Fibroblast of skin of right quadriceps (primary cell): Measurements from ENCODE around the gene MAP6.
A peak's percentile ranks its signal among the peaks of the same experiment; 100 is the strongest.
"Not testable (repeated sequence)": the region's sequence is repeated elsewhere in the genome, so short reads cannot be mapped to it uniquely, and the experiment has no call there.

Source experiments
- DNase-seq: peaks from one replicate; pipeline ENCODE4 v3.0.0-alpha.2; 2013

Gene MAP6

DNA sequence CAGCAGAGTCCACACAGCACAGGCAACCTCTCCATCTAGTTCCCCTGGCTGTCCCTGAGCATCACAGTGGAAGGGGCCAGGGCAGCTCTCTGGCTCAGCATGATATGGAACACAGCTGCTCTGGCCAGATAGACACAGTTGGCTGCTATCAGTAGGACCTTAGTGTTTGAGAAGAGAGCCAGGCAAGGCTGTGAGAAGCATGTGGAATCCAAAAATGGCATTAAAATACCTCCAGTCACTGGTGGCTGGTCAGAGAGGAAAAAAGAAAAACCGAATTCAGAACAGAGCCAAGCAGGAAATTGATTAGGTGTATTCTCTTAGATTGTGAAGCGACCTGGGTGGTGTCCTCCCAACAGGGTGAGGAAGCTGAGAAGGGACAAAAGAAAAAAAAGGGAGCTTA lies 78.9 kb downstream of the MAP6 start:
- DNase-seq = no peak

DNA sequence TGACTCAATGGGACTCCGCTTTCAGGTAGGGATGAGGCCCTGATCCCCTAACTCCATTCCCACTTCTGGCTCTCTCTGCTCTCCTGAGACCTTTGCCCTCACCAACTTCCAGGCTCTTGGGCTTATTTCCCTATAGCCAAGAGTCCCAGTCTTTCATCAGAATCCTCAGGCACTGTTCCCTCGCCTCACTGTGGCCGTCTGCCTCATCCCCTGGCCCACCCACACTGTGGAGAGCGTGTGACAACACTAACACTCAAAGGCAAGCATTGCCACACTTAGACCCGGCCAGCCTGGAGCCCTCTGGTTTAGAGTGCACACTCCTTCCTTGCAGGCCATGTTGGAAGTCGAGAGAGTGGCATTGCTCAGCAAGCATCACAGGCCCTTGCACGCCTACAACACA lies 79.8 kb downstream of the MAP6 start:
- no peak for DNase-seq

DNA sequence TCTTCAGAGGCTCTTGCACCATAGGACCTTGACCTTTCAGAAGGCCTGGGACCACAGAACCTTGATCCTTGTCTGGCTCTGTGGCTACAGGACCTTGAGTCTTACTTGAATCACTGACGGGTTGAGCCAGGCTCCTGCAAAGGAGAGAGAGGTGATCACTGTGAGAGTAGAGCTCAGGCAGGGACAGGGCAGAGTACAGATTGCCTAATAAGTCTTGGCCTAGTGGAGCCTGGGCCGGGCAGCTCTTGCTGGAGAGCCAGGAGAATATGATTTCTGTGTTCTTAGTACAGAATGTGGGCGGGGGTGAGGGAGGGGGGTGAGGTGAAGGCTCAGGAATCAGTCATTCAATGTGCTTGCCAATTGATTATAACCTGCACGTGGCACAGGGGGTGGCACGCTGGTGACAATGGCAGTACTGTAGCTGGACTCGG lies 80.8 kb downstream of the MAP6 start:
- no peak for DNase-seq

DNA sequence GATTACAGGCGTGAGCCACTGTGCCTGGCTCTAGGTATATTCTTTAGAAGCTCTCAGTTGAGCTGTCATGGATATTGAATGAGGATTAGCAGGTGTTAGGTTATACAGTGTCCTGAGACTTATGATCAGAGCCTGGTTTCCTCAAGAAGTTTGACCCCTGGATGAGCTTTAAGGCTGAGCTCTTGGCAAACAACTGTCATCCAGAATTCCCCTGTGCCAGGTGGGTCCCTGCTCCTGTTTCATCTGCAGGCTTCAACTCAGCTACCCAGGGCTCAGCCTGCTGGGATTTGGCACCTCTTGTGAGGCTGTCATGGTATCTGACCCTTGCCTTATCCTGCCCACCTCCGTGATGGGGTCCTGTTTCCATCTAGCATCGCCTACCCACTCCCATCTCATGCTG lies 82.4 kb downstream of the MAP6 start:
- no peak for DNase-seq

DNA sequence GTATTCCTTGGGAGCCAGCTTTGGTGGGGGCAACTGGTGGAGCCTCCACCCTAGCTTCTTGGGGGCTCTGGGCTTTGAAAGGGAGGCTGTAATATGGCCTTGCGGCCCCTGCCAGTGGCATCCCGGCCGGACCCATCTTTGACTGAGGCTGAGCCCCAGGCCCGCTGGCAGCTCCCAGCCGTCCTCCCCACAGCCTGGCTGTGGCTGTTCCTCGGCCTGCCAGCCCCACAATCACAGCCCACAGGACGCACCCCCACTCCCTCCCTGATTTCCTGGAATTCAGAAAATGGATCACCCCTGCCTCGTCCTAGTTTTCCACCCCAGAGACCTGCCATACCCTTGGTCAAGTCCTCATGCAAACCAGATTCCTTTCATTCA lies 83.6 kb downstream of the MAP6 start:
- DNase-seq = no peak

DNA sequence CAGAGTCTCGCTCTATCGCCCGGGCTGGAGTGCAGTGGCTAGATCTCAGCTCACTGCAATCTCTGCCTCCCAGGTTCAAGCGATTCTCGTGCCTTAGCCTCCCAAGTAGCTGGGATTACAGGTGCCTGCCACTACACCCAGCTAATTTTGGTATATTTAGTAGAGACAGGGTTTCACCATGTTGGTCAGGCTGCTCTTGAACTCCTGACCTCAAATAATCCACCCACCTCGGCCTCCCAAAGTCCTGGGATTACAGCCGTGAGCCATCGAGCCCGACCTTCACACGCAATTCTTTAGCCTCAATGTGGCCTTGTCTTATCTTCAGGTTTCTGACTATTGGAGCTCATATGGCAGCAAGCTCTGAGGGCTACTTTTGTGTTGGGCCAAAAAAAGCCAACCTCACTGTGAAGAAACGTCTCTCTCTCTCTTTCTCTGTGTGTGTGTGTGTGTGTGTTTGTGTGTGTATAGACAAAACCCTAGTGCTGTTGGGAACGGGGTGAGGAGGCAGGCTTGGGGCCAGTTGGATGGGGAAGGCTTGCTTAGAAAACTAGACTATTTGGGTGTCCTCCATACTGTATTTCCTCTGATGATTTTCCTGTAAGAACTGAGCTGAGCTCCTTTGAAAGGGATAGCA lies 84.1 kb downstream of the MAP6 start:
- DNase-seq = not testable (repeated sequence)

DNA sequence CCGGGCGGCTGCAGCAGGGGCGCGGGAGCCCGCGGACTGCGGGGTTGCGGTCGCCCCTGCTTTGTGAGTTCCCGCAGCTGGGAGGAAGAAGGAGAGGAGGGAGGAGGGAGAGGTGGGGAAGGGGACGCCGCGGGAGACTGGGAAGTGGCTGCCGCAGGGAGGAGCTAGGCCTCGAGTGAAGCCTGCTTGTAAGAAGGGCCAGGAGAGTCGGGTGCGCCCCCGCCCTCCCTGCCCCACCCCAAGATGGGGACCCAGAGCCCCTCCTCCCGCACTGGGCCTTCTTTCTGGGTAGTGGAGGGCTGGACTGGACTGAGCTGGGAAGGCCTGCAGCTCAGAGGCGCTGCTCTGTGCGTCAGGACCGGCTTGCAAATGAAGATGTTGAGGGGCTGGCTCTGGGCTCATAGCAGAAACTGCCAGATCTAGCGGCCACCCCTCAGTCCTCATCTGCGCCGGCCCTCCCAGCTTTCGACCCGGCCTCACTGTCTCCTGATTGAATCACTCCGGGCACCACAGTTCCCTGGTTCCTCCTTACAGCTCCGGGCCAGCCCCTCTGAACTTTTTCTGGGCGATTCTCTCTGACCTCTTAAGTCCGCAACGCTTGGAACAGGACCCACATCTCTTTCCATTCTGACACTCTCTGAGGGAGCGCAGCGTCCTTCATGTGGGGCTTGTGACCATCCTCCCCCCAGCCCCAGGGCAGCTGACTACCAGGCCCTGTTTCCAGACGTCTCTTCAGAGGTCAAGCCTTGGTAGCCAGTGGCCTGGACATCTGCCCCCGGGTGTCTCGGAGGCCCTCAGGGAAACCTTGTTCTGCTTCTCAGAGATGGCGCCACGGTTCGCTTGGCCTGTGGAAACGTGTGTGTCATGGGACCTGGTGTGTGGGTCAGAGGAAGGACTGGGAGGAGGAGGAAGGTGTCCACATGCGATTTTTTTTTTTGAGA lies 84.8 kb downstream of the MAP6 start:
- DNase-seq = peak; percentile 77

DNA sequence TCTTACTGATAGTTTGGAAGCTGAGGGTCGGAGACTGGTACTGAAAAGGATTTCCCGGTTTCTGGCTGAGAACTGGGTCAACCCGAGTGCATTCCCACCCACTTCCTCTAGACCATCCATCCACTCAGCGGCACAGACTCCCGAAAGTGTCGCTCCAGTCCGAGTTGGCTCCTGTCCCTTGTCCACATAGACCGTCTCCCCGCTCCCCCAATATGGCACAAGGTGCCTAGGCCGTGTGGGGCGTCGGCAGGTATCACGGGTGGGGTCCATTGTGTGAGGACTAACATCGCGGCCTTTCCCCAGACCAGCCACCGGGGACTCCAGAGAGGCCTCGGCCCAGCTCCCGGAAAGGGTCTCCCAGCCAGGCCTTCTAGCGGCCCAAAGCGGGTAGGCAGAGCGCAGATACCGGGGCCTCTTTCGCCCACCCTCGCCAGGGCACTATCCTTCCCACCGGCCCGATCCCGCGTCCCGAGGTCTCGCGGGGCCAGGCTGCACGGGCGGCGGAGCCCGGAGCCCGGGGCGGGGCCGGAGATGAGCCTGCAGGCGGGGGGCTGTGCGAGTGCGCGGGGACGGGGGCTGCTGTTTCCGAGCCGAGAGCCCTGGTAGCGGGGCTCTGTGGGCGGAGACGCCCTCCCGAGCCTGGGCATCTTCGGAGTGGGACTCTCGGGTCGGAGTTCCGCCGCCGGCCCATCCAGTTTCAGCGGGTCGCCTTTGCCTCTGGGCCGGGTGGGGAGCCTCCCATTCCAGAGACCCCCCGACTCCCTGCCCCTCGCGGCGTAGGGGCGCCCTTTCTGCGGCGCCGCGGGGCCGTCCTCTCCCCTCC lies 85.7 kb downstream of the MAP6 start:
- DNase-seq = peak; percentile 86

DNA sequence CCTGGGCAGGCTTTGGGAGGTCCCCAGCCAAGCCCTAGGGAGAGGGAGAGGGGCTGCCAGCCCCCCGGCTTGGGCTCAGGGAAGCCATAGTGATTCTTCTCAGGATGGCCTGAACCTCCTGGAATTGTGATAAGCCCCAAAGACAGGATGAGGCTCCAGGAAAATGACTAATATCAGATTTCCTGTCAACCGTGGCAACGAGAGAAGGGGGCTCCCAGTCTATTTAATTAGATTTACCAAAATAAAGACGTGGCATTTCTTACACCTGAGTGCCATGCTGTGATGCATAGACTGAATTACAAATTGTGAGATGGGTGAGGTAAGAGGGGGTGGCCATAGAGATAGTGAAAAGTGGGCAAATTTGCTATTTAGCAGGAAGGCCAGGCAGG lies 86.3 kb downstream of the MAP6 start:
- DNase-seq = no peak

DNA sequence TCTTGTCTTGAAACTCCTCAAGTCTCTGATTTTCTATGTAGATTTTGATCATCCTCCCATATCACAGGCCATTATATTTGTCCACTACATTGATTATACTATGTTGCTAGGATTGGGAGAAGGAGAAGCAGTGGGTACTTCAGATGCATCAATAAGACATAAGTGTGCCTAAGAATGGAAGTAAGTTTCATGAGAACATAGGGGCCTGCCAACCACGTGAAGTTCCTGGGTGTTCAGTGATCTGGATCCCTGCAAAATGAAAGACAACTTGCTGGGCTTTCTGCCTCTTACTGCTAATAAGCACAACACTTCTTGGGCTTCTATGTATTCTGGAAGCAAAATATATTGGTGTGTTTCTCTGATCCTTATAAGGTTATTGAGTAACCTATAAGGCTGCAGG lies 89.0 kb downstream of the MAP6 start:
- no peak for DNase-seq

DNA sequence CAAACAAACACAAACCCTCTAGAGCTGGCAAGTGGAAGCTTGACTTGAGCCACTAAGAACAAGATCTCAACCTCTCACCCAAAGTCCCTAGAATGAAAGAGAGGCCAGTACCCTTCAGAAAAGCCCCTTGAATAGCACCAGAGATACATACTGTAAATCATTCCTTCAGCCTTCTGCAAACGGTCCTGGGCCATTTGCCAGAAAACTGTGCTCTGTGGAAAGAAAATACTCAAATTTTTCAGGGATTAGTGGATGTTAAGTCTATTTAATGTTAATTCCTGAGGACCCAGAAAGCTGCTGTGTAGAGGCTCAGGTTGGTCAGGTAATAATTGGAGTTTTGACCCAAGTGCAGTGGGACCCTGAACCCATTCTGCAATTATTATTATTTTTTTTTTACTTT lies 89.9 kb downstream of the MAP6 start:
- peak; percentile 44 for DNase-seq

DNA sequence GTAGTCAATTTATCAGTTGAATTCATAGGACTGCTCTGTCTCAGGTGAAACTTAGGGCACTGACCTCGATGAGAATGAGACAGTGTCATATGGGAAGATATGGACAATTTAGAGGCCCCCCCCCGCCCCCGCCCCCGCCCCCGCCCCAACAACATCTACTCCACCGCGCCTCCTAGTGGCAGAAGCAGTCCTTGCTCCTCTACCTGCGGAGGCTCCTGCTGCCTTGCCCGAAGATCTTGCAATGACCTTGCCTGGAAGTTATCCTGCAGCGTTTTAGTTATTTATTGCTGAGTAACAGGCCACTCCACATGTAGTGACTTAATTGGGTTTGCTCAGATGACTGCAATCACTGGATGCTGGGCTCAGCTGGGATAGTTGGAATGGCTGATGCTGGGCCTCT lies 91.6 kb downstream of the MAP6 start:
- peak; percentile 45 for DNase-seq

DNA sequence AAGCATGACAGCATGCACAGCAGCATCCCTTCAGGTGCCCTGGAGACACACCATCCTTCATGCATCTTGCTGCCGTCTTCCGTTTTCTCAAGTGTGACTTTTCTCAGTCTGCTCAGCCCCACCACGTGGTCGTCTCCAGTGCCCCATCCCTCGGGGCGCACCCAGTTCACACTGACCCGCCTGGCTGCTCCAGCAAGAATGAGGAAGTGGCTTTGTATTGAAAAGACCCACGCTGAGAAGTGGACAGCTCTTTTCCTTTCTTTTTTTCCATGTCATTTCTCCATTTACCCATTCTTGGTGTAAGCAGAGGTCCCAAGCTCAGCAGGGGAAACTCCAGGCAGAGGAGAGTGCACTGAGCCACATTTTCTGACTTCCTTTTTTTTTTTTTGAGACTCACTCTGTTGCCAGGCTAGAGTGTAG lies 92.3 kb downstream of the MAP6 start:
- peak; percentile 57 for DNase-seq

DNA sequence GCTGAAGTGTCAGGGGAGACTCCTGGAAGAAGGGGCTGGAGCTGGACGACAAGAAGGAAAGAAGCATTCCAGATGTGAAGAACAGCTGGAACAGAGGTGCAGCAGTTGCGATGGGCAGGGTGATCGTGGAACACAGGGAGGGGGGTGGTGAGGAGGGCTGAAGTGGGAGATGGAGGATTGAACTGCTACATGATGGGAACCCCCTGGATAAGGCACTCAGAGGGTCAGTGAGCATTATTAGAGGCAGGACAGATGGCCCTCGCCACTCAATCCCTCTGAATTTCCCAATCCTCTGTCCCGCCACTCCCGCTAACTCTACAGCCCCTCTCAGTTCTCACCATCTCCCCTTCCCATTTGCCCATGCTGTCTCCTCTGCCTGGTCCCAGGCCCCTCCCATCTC lies 92.8 kb downstream of the MAP6 start:
- DNase-seq = no peak

DNA sequence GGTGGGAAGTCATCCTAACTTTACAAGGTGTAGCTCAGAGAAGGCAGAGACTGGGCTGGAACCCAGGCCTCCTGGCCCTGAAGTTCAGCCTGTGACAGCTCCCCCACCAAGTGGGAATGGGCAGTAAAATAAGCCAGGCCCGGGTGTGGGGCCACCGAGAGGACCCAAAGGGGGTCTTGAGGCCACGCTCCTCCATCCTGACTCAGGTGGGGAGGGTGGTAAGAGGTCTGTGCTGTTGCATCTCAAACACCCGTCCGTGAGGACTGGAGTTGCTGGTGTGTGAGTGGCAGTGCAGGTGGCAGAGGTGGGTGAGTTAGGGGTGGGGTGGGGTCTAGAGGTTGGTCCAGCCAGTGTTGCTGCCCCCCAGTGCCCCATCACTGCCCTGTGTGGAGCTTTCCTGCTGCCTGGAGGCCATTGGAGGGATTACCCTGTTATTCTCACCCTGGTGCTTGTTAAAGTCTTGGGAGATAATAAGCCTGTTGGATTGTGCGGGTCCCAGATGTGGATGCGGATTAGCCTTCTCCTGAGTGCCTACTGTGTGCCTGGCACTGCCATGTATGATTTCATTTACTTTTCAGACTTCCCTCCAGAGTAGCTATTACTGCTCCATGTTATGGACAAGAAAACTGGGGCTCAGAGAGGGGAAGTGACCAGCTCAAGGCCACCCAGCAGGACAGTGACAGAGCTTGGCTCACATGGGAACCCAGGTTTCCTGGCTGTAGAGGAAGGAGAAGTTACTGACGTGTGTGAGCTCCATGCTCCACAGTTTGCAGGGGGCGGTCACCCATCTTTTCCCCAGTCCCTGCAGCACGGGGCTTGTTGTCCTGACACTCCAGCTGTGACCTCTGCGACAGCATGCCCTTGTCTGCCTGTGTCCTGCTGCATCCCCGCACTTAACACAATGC lies 93.9 kb downstream of the MAP6 start:
- no peak for DNase-seq

DNA sequence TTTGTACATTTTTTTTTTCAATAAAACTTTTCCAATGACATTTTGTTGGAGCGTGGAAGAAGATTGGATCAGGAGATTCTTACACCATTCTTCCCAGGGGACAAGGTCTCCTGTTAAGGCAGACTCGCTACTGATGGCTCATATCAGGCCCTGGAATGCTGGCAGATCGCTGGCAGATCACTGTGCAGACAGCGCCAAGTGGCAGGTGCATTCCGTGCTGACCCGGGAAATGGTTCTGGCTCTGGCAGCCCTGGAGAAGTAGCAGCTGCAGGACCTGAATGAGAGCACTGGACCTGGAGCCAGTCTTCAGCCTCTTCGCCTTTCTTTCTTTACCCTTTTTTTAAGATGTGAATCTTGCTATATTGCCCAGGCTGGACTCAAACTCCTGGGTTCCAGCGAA lies 96.1 kb downstream of the MAP6 start:
- no peak for DNase-seq

DNA sequence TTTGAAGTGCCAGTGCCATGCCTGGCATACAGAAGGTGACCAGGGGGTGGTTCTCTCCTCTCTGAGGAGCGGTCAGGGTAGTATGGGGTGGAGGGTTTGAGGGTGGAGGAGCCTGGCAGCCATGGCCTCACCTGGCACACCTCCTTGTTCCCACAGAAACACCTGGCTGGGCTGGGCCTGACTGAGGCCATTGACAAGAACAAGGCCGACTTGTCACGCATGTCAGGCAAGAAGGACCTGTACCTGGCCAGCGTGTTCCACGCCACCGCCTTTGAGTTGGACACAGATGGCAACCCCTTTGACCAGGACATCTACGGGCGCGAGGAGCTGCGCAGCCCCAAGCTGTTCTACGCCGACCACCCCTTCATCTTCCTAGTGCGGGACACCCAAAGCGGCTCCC lies 97.2 kb downstream of the MAP6 start:
- DNase-seq = no peak

DNA sequence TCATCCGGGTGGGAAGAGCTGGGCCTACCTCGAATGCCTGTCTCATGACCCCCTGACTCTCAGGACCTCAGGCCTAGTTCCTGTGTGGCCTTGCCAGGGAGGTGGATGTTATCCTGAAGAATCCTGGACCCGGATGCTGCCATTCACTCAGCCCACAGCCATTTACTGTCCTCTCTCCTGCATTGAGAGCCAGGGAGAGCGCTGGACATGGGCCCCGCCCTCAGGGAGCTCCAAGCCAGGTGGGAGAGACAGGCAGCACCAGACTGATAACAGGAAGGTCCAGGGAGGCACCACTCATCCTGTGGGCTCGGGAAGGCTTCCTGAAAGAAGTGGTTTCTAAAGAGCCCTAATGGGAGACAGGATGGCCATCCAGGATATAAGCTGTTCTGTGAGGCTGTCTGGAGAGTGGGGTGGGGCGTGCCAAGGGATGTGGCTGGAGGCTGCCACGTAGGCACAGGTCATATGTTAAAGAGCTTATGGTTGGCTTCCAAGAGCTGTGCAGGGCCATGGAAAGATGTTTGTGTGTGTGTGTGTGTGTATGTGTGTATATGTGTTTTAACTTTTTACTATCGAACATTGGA lies 98.2 kb downstream of the MAP6 start:
- DNase-seq = no peak

DNA sequence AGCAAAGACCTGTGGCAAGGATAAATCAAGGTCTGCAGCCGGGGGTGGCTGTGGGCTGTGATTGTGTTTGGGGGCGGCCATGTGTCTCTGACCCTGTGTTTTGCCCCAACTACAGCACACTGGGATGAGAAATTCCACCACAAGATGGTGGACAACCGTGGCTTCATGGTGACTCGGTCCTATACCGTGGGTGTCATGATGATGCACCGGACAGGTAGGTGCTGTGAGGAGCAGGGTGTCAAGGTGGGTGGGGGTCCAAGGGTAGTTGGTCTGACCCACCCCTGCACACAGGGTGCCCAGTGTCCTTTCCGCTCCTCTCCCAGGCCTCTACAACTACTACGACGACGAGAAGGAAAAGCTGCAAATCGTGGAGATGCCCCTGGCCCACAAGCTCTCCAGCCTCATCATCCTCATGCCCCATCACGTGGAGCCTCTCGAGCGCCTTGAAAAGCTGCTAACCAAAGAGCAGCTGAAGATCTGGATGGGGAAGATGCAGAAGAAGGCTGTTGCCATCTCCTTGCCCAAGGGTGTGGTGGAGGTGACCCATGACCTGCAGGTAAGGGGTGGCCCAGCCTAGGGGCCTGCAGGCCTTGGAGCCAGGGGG lies 100.1 kb downstream of the MAP6 start:
- DNase-seq = no peak

DNA sequence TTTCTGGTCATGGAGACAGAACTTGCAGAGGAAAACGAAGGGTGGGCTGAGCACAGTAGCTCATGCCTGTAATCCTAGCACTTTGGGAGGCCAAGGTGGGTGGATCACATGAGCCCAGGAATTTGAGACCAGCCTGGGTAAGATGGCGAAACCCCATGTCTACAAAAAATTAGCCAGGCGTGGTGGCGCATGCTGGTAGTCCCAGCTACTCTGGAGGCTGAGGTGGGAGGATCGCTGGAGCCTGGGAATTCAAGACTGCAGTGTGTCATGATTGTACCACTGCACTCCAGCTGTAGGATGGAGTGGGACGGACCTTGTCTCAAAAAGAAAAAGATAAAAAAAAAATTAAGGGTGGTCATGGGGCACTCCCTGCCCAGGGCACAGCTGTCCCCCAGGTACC lies 100.9 kb downstream of the MAP6 start:
- no peak for DNase-seq

DNA sequence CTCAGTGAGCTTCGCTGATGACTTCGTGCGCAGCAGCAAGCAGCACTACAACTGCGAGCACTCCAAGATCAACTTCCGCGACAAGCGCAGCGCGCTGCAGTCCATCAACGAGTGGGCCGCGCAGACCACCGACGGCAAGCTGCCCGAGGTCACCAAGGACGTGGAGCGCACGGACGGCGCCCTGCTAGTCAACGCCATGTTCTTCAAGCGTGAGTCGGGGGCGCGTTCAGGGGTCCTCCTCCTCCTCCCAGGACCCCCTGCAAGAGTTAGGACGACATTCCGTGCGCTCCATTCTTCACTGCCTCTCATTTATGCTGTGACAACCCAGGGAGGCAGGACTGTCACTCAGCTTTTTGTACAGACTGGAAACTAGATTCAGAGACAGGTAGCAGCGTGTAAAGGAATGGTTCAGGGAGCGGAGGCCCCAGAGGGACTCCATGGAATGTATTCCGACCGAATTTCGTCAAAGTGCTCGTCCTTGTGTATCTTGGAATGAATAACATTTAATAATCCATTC lies 102.0 kb downstream of the MAP6 start:
- DNase-seq = no peak
